GM19328 (cell line): ENCODE results near the gene RAP1GAP.

ENCODE experiments used
- ATAC-seq: cut with Tn5 transposase; IDR thresholded peaks from one replicate; pipeline ENCODE4 v1.9.1; 2021; ENCODE audit warnings: mild to moderate bottlenecking, moderate library complexity; ENCODE audit not compliant: unreplicated experiment

The RAP1GAP gene

DNA sequence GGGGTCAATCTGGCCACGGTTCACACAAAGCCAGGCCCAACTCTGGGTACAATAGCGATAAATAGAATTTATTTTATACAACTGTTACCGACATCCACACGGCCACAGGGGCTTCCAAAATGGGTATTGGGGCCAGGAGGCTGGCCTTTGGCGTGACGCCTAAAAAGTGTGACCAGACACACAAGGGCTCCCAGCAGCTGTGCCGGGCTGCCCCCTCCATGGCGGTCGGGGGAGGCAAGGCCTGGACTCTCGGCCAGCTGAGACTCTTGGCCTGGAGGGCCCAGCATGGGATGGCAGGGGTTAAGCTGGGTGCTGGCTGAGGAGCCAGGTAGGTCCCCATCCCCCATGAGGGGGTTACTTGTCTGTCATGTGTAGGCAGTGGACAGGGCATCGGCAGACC, 73.0 kb downstream of the RAP1GAP start:
- no peak for ATAC-seq

GRCh38 chr1:21594935-21595897, 73.9 kb downstream of the RAP1GAP start:
- ATAC-seq, result no peak

GRCh38 chr1:21594501-21594900, 74.7 kb downstream of the RAP1GAP start:
- no peak for ATAC-seq

- ATAC-seq, result no peak
These were observed 75.9 kb downstream of the RAP1GAP start for GRCh38 chr1:21593231-21593630.

- no peak for ATAC-seq
These were observed 76.9 kb downstream of the RAP1GAP start for GRCh38 chr1:21592086-21592865.

DNA sequence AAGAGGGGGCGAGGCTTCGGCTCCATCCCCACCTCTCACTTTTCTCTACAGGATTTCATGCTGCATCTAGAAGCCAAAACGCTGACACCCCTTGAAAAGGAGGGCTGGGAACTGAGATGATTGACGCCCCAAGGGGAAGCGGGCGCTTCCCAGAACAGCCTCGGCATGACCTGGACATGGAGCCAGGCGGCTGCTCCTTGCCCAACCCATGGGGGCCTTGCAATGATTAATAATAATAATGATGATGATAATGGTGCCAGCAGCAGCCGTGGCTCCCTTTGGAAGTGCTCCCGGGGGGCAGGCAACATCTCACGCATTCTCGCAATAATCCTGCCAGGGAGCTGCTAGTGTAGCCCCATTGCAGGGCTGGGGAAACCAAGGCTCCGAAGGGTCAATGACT, 78.2 kb downstream of the RAP1GAP start:
- ATAC-seq, result no peak

- no peak for ATAC-seq
These were observed 78.9 kb downstream of the RAP1GAP start for GRCh38 chr1:21590126-21590880.

DNA sequence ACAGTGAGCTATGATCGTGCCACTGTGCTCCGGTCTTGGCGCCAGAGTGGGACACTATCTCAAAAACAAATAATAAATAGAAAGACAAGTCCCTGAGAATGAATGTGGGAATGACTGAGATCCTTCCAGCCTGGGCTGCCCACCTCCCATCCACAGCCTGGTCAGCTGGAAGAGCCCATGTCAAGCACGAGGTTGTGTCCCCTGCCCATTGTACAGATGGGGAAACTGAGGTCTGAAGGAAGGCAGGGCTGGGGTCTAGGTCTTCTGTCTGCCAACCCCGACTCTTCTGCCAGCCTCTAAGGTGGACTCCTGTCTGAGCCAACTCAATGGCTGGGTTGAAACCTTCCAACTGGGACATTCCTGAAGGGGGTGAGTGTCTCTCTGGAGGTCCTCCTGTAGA, 79.5 kb downstream of the RAP1GAP start:
- no peak for ATAC-seq

DNA sequence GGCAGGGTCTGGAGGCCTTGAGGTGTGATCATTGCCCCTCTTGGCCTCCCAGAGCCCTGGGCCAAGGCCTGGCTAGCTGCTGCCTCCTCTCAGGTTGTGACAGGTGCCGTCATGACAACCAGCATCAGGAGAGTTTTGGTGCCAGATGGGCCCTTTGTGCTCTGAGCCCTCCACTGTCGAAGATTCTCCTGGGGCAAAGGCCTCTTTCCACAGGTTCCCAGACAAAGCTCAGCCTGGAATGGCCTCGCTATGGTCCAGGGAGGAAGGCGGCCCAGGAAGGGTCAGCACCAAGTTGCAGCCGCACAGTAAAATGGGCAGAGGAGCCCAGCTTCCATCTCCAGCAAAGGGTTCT, 81.6 kb downstream of the RAP1GAP start:
- no peak for ATAC-seq

DNA sequence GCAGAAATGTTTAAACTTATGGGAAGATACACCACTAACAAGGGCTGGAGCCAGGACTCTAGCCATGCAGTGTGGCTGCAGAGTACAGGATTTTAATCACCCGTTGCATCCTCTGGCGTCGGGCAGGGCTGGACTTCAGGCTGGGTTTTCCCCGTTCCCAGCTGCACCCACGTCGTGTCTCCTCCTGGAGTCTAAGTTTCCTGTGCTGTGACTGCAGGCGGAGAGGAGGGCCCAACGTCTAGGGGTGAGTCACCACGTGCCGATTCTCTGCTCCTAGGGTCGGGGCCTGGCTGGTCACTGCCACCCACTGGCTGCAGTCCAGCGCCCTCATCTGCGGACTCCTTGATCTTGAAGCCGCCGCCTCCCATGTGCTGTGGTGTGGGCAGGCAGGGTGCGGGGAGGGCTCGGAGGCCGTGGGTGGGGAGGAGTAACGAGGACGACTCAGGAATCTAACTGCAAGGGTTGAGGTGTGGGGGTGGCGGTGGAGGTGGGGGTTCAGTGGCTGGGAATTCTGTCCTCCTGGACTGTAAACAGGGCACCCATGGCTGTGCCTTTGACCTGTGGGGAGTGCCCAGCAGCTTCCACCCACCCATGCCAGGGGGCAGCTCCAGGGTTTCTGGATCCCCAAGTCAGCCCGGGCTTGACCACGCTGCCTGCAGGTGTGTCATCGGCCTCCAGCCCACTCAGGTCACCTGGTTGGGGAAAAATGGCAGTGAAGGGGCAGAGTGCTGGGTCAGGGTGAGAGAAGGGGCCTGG, 82.1 kb downstream of the RAP1GAP start:
- ATAC-seq, result no peak

DNA sequence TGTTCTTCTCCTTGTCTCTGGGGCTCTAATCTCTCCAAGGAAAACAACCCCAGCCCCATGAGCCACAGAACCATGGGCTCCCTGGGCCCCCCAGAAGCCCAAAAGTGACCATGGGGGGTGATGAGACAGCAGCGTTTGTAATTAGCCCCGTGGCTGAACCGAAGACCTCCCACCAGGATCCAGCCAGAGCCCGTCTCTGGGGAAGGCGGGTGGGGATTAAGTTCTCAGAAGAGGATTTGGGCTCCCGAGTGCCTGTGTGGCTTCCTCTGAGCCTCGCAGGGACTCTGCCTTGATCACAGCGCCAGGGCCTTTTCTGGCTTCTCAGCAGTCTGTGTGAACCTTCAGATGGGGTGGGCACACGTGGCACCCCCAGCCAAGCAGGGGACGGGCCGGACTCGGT, 82.9 kb downstream of the RAP1GAP start:
- no peak for ATAC-seq

- ATAC-seq, result no peak
These were observed 84.1 kb downstream of the RAP1GAP start for GRCh38 chr1:21585037-21585436.

DNA sequence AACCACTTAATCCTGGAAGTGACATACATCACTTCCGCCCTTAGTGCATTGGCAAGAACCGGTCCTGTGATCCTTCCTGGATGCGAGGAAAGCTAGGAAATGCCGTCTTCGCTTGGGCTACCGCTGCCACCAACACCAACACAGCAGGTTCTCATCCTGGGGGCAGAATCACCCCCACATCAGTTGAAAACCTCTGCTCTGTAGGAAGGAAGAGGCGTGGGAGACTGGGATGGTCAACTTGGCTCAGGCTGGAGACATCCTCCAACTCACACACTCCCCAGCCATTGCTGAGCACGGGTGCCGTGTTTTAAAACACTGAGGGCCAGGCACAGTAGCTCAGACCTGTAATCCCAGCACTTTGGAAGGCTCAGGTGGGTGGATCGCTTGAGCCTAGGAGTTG, 85.1 kb downstream of the RAP1GAP start:
- ATAC-seq, result no peak

- ATAC-seq, result no peak
These were observed 89.4 kb downstream of the RAP1GAP start for GRCh38 chr1:21579791-21580190.

GRCh38 chr1:21577933-21578332, 91.2 kb downstream of the RAP1GAP start:
- no peak for ATAC-seq

DNA sequence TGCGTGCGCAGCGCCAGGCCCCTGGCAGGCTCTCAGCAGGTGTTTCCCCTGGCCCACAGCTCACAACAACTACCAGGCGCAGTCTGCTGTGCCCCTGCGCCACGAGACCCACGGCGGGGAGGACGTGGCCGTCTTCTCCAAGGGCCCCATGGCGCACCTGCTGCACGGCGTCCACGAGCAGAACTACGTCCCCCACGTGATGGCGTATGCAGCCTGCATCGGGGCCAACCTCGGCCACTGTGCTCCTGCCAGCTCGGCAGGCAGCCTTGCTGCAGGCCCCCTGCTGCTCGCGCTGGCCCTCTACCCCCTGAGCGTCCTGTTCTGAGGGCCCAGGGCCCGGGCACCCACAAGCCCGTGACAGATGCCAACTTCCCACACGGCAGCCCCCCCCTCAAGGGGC, 91.8 kb downstream of the RAP1GAP start:
- ATAC-seq, result no peak

- ATAC-seq, result no peak
These were observed 92.4 kb downstream of the RAP1GAP start for GRCh38 chr1:21576798-21577187.

DNA sequence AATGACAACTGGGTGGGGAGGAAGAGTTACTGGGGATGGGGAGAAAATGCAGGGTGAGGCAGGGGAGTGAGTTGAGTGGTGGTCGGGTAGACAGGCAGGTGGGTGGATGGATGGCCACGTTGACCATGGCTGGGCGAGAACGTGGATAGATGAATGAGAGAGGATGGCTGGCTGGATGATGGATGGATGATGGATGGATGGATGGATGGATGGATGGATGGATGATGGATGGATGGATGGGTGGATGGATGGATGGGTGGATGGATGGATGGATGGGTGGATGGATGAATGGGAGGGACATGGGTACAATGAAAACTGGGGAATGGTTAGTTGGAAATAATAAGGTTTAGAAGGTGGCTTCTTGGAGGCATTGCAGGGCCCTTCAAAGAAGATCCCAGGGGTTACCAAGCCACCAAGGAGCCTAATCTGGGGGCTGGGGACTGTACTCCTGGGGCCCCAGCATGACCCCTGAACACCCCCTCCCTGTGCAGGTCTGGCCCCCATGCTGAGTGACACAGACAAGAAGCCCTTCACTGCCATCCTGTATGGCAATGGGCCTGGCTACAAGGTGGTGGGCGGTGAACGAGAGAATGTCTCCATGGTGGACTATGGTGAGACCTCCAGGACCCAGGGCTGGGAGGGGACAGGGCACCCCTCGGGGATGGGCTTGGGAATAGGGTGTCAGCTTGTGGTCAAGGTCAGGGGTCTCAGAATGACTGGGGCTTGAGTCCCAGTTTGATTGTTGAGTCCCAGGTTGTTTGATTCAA, 92.9 kb downstream of the RAP1GAP start:
- no peak for ATAC-seq

GRCh38 chr1:21575351-21575942, 93.7 kb downstream of the RAP1GAP start:
- ATAC-seq, result no peak
